SU-DHL-6 (cell line): ENCODE data around the gene TLCD2.
"Not testable (repeated sequence)": the region's sequence is repeated elsewhere in the genome, so short reads cannot be mapped to it uniquely, and the experiment has no call there.

ENCODE experiments used
- H2AFZ ChIP-seq: fragments of 200-600 bp; sonication (generic); 2 replicates; pipeline ENCODE4 v1.6.1; 2014; ENCODE audit warnings: low read depth, mild to moderate bottlenecking, moderate library complexity, mixed read lengths, antibody characterized with exemption, low read length; ENCODE audit not compliant: severe bottlenecking
- H3F3A ChIP-seq: fragments of 200-600 bp; shearing (Covaris generic); 2 replicates; pipeline ENCODE4 v1.6.0; 2016; ENCODE audit warnings: antibody characterized with exemption, mild to moderate bottlenecking; ENCODE audit not compliant: insufficient read depth
- H3K27ac ChIP-seq: fragments of 200-600 bp; sonication (generic); 2 replicates; pipeline ENCODE4 v1.5.1; 2016; ENCODE audit warnings: low read depth, mild to moderate bottlenecking, low read length, moderate library complexity, mixed read lengths
- H3K27me3 ChIP-seq: fragments of 200-600 bp; sonication (generic), shearing (Covaris generic); 2 replicates; pipeline ENCODE4 v1.6.0; 2014; ENCODE audit warnings: mild to moderate bottlenecking, low read length
- H3K36me3 ChIP-seq: fragments of 200-600 bp; sonication (generic); 2 replicates; pipeline ENCODE4 v1.6.1; 2014; ENCODE audit warnings: mild to moderate bottlenecking, low read length, mixed read lengths
- H3K4me2 ChIP-seq: fragments of 300-600, 200-600 bp; shearing (Covaris generic), sonication (generic); 2 replicates; pipeline ENCODE4 v1.6.0; 2014; ENCODE audit warnings: low read length, low read depth, mild to moderate bottlenecking; ENCODE audit not compliant: poor library complexity, severe bottlenecking
- H3K4me3 ChIP-seq: fragments of 200-600 bp; sonication (generic); 2 replicates; pipeline ENCODE4 v1.5.1; 2014; ENCODE audit warnings: antibody characterized with exemption, low read length, mild to moderate bottlenecking, mixed read lengths; ENCODE audit not compliant: insufficient read depth, poor library complexity, severe bottlenecking
- H3K79me2 ChIP-seq: fragments of 200-600 bp; sonication (generic); 2 replicates; pipeline ENCODE4 v1.6.1; 2014; ENCODE audit warnings: mild to moderate bottlenecking, low read length, moderate library complexity; ENCODE audit not compliant: insufficient read depth
- H3K9ac ChIP-seq: fragments of 200-600 bp; sonication (generic); 2 replicates; pipeline ENCODE4 v1.7.0; 2014; ENCODE audit warnings: mild to moderate bottlenecking, low read length
- H3K9me2 ChIP-seq: fragments of 200-600 bp; sonication (generic); replicated peaks from 2 replicates; pipeline ENCODE4 v1.6.1; 2014; ENCODE audit warnings: low read length; ENCODE audit not compliant: insufficient read depth
- H3K9me3 ChIP-seq: fragments of 200-600 bp; sonication (generic); 2 replicates; pipeline ENCODE4 v1.6.1; 2014; ENCODE audit warnings: low read length, mixed read lengths; ENCODE audit not compliant: insufficient read depth
- H4K20me1 ChIP-seq: fragments of 200-600 bp; sonication (generic); 2 replicates; pipeline ENCODE4 v1.6.1; 2014; ENCODE audit warnings: low read depth, mild to moderate bottlenecking, antibody characterized with exemption, low read length, moderate library complexity, mixed read lengths
- EZH2phosphoT487 ChIP-seq: fragments of 200-600 bp; sonication (generic), shearing (Covaris generic); conservative IDR thresholded peaks from 2 replicates; pipeline ENCODE4 v1.6.1; 2018; ENCODE audit warnings: mild to moderate bottlenecking, antibody characterized with exemption, low read length, moderate library complexity, mixed read lengths
- TF ChIP-seq, protein P1 (sequence below): fragments of 200-600 bp; sonication (generic); IDR thresholded peaks from one replicate; pipeline ENCODE4 v1.5.1; 2017; ENCODE audit warnings: antibody characterized with exemption, mild to moderate bottlenecking, low read length, moderate library complexity; ENCODE audit not compliant: insufficient read depth, poor library complexity, severe bottlenecking

TLCD2 gene

DNA sequence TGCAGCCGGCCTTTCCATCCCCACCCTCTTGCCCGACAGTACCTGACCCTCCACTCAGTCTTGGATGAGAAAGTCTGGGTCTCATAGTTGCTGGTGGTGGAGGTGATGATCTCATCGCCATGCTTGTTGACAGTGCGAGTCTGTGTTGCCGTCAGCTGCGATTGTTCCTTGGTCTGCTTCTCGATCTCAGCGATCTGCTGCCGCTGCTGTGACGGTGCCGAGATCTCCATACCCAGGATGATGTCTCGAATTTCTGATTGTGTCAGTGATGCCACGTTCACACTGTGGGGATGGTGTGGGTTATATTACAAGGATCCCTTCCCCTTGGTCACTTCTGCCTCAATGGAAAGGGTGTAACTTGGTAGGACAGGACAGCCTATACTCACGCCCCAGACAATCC is 56.4 kb downstream of the TLCD2 start:
- H3K9me3 ChIP-seq, result no peaks in the 10 kb centered on the region
- no peak overlapping the region for H3K4me2 ChIP-seq
- 0 out of 2 replicates have a peak, but pooled peaks cover 2% of the 10 kb centered on the region for H3K79me2 ChIP-seq
- H2AFZ ChIP-seq, result no peak overlapping the region
- H4K20me1 ChIP-seq, result no peaks in the 10 kb centered on the region
- H3K4me3 ChIP-seq, result no peak overlapping the region
- no peaks in the 10 kb centered on the region for H3K27me3 ChIP-seq
- TF ChIP-seq, protein P1, sequence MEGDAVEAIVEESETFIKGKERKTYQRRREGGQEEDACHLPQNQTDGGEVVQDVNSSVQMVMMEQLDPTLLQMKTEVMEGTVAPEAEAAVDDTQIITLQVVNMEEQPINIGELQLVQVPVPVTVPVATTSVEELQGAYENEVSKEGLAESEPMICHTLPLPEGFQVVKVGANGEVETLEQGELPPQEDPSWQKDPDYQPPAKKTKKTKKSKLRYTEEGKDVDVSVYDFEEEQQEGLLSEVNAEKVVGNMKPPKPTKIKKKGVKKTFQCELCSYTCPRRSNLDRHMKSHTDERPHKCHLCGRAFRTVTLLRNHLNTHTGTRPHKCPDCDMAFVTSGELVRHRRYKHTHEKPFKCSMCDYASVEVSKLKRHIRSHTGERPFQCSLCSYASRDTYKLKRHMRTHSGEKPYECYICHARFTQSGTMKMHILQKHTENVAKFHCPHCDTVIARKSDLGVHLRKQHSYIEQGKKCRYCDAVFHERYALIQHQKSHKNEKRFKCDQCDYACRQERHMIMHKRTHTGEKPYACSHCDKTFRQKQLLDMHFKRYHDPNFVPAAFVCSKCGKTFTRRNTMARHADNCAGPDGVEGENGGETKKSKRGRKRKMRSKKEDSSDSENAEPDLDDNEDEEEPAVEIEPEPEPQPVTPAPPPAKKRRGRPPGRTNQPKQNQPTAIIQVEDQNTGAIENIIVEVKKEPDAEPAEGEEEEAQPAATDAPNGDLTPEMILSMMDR, result no peak
- TF ChIP-seq EZH2phosphoT487, result no peak
- no peaks in the 10 kb centered on the region for H3K9me2 ChIP-seq
- H3K27ac ChIP-seq, result no peak overlapping the region
- H3K9ac ChIP-seq, result no peak overlapping the region
- H3K36me3 ChIP-seq, result peaks cover 18% of the 10 kb centered on the region; the same call in 1 of the 2 replicates
- H3F3A ChIP-seq, result peaks cover 19% of the 10 kb centered on the region; the same call in 1 of the 2 replicates

DNA sequence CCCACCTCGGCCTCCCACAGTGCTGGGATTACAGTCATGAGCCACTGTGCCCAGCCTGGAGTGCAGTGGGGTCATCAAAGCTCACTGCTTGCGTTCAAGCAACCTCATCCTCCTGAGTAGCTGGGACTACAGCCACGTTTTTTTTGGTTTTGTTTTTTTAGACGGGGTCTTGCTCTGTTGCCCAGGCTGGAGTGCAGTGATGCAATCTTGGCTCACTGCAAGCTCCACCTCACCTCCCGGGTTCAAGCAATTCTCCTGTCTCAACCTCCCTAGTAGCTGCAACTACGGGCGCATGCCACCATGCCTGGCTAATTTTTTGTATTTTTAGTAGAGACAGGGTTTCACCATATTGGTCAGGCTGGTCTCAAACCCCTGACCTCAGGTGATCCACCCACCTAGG is 57.4 kb downstream of the TLCD2 start:
- H3K36me3 ChIP-seq, result peaks cover 15% of the 10 kb centered on the region; the same call in 1 of the 2 replicates
- H3K27ac ChIP-seq, H3K9me3 ChIP-seq, H3K4me3 ChIP-seq, H3K79me2 ChIP-seq, H2AFZ ChIP-seq, H3K9ac ChIP-seq, H3K9me2 ChIP-seq, H3K4me2 ChIP-seq, H3K27me3 ChIP-seq, H4K20me1 ChIP-seq: not testable (repeated sequence)
- peaks cover 19% of the 10 kb centered on the region; the same call in 1 of the 2 replicates for H3F3A ChIP-seq
